ENCODE data around the gene SPG7.

The SPG7 gene

DNA sequence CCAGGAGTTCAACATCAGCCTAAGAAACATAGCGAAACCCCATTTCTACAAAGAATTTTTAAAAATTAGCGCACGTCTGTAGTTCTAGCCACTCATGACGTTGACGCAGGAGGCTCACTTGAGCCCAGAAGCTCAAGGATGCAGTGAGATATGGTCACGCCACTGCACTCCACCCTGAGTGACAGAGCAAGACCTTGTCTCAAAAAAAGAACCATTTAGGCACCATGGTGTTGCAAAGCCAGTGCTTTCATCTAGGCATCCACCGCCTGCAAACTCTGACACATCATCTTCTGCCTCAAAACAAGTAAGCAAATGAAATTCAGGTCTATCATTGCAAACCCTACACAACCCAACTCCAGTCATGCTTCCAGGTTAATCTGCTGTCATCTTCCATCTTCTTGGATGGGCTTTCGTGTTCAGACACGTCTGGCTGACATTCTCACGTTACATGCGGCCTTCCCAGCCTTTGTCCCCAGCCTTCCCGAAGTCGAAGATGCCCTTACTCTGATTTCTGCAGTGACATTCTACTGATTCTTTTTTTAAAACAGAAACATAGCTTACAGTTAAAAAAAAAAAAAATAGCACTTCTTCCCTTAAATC is 26.7 kb upstream of the SPG7 start:
- no peak overlapping the region for H3K9ac ChIP-seq (ENCODE audit: low read length)
- H4K12ac ChIP-seq (ENCODE audit: low read depth, low read length), result no peak overlapping the region
- H3K79me1 ChIP-seq (ENCODE audit: low read length), result no peaks in the 10 kb centered on the region
- H2BK12ac ChIP-seq (ENCODE audit: low read length), result no peak overlapping the region
- no peak overlapping the region for H3K27ac ChIP-seq (ENCODE audit: low read depth, low read length)
- peaks cover 43% of the 10 kb centered on the region for H3K79me2 ChIP-seq (ENCODE audit: control insufficient read depth, insufficient read depth, low read length, poor library complexity)
- H3K36me3 ChIP-seq (ENCODE audit: control insufficient read depth in 1 of 2, insufficient read depth in 2 of 2, low read length in 2 of 2), result peaks cover 0 to 6% of the 10 kb centered on the region in 2 experiments
- H3K4me2 ChIP-seq (ENCODE audit: low read length), result no peak overlapping the region
- H4K8ac ChIP-seq (ENCODE audit: low read depth, low read length), result no peak overlapping the region
- H3K4me1 ChIP-seq (ENCODE audit: control insufficient read depth in 1 of 2, insufficient read depth in 2 of 2, low read length in 2 of 2), result peaks cover 11 to 18% of the 10 kb centered on the region in 2 experiments
- peak overlapping the region; percentile 99 for H3K4ac ChIP-seq (ENCODE audit: low read depth, low read length)
- H3K18ac ChIP-seq (ENCODE audit: low read length), result no peak overlapping the region
- no peak overlapping the region for H3K23ac ChIP-seq (ENCODE audit: low read length)
- no peak overlapping the region for H4K91ac ChIP-seq (ENCODE audit: low read depth, low read length)
- H2AFZ ChIP-seq (ENCODE audit: insufficient read depth, low read length, poor library complexity), result no peak overlapping the region
- no peaks in the 10 kb centered on the region for H3K9me3 ChIP-seq (ENCODE audit: insufficient read depth, low read depth, low read length)
- H2AK5ac ChIP-seq (ENCODE audit: low read length), result no peak overlapping the region
- no peak overlapping the region for H3K14ac ChIP-seq (ENCODE audit: low read length)
- DNase-seq, result no peak
- no peak overlapping the region for H3K4me3 ChIP-seq (ENCODE audit: low read depth, low read length)
- no peak overlapping the region for H2BK120ac ChIP-seq (ENCODE audit: insufficient read depth, low read length, poor library complexity)
- no peaks in the 10 kb centered on the region for H3K27me3 ChIP-seq (ENCODE audit: insufficient read depth, low read length)
- WGBS (ENCODE audit: extremely low coverage, insufficient coverage, insufficient read length), result no CpG with 5 or more reads among the region's 13 CpGs
- no peak overlapping the region for H2BK5ac ChIP-seq (ENCODE audit: low read depth, low read length, poor library complexity)

GRCh38 chr16:89482150-89482816 is 25.9 kb upstream of the SPG7 start:
- Histone ChIP-seq H3K4me1 (ENCODE audit: control insufficient read depth in 1 of 2, insufficient read depth in 2 of 2, low read length in 2 of 2) (peaks cover 11 to 17% of the 10 kb centered on the region in 2 experiments), H2BK12ac (ENCODE audit: low read length) (no peak overlapping the region), H3K18ac (ENCODE audit: low read length) (no peak overlapping the region), H3K4me3 (ENCODE audit: low read depth, low read length) (no peak overlapping the region), H3K4ac (ENCODE audit: low read depth, low read length) (peak overlapping the region; percentile 85), H3K9me3 (ENCODE audit: insufficient read depth, low read depth, low read length) (no peaks in the 10 kb centered on the region), H3K27me3 (ENCODE audit: insufficient read depth, low read length) (no peaks in the 10 kb centered on the region), H3K27ac (ENCODE audit: low read depth, low read length) (no peak overlapping the region), H3K79me1 (ENCODE audit: low read length) (no peaks in the 10 kb centered on the region), H4K8ac (ENCODE audit: low read depth, low read length) (no peak overlapping the region), H2AFZ (ENCODE audit: insufficient read depth, low read length, poor library complexity) (no peak overlapping the region), H3K23ac (ENCODE audit: low read length) (no peak overlapping the region), H3K36me3 (ENCODE audit: control insufficient read depth in 1 of 2, insufficient read depth in 2 of 2, low read length in 2 of 2) (peaks cover 0 to 6% of the 10 kb centered on the region in 2 experiments), H2BK5ac (ENCODE audit: low read depth, low read length, poor library complexity) (no peak overlapping the region), H3K4me2 (ENCODE audit: low read length) (no peak overlapping the region), H2AK5ac (ENCODE audit: low read length) (no peak overlapping the region), H4K12ac (ENCODE audit: low read depth, low read length) (no peak overlapping the region), H4K91ac (ENCODE audit: low read depth, low read length) (no peak overlapping the region), H2BK120ac (ENCODE audit: insufficient read depth, low read length, poor library complexity) (no peak overlapping the region), H3K79me2 (ENCODE audit: control insufficient read depth, insufficient read depth, low read length, poor library complexity) (peaks cover 41% of the 10 kb centered on the region), H3K9ac (ENCODE audit: low read length) (no peak overlapping the region), H3K14ac (ENCODE audit: low read length) (no peak overlapping the region)
- WGBS (ENCODE audit: extremely low coverage, insufficient coverage, insufficient read length), result no CpG with 5 or more reads among the region's 14 CpGs
- no peak for DNase-seq

DNA sequence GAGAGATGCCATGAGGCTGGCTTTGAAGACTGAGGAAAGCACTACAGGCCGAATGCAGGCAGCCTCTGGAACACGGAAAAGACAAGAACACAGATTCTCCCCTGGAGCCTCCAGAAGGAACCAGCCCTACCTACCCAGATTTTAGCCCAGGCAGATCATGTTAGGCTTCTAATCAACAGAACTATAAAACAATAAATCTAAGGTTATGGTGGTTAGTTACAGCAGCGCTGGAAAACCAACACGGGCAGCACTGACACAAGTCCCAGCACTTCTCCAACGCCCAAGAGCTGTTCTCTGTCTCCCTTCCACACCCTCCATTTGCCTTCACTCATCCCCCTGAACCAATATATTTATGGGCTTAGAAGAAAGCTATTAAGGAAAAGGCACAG is 25.4 kb upstream of the SPG7 start:
- Histone ChIP-seq H4K91ac (ENCODE audit: low read depth, low read length) (no peak overlapping the region), H3K79me1 (ENCODE audit: low read length) (no peaks in the 10 kb centered on the region), H2AK5ac (ENCODE audit: low read length) (no peak overlapping the region), H3K9ac (ENCODE audit: low read length) (no peak overlapping the region), H4K8ac (ENCODE audit: low read depth, low read length) (no peak overlapping the region), H3K4me2 (ENCODE audit: low read length) (no peak overlapping the region), H2BK5ac (ENCODE audit: low read depth, low read length, poor library complexity) (no peak overlapping the region), H3K14ac (ENCODE audit: low read length) (no peak overlapping the region), H3K27ac (ENCODE audit: low read depth, low read length) (no peak overlapping the region), H4K12ac (ENCODE audit: low read depth, low read length) (no peak overlapping the region), H3K23ac (ENCODE audit: low read length) (no peak overlapping the region), H2BK12ac (ENCODE audit: low read length) (no peak overlapping the region), H3K18ac (ENCODE audit: low read length) (no peak overlapping the region), H3K4me1 (ENCODE audit: control insufficient read depth in 1 of 2, insufficient read depth in 2 of 2, low read length in 2 of 2) (peaks cover 11 to 17% of the 10 kb centered on the region in 2 experiments), H3K36me3 (ENCODE audit: control insufficient read depth in 1 of 2, insufficient read depth in 2 of 2, low read length in 2 of 2) (peaks cover 0 to 6% of the 10 kb centered on the region in 2 experiments), H2AFZ (ENCODE audit: insufficient read depth, low read length, poor library complexity) (no peak overlapping the region), H3K9me3 (ENCODE audit: insufficient read depth, low read depth, low read length) (no peaks in the 10 kb centered on the region), H3K4ac (ENCODE audit: low read depth, low read length) (peak overlapping the region; percentile 85), H3K4me3 (ENCODE audit: low read depth, low read length) (no peak overlapping the region), H3K27me3 (ENCODE audit: insufficient read depth, low read length) (no peaks in the 10 kb centered on the region), H2BK120ac (ENCODE audit: insufficient read depth, low read length, poor library complexity) (no peak overlapping the region), H3K79me2 (ENCODE audit: control insufficient read depth, insufficient read depth, low read length, poor library complexity) (peaks cover 42% of the 10 kb centered on the region)
- DNase-seq, result no peak
- WGBS (ENCODE audit: extremely low coverage, insufficient coverage, insufficient read length), result no CpG with 5 or more reads among the region's 5 CpGs

DNA sequence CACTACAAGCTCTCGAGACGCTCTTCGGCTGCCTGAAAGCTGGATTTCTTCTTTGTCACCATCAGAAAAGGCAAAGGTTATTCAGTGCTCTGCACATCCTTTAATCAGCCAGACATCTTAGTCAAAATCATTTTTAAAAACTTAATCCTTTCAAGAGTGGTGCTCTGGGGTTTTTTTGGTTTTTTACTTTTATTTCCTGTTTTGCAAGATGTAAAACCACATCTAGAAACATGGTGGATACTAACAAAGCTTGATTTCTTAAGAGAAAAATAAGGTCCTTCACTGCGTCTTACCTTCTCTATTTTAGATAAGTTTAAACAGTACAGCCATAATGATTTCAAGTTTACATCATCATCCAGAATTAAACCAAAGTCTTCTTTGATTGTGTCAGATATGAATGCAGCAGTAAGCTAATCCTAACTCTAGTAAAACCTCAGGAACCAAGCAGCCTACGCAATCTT is 24.1 kb upstream of the SPG7 start:
- Histone ChIP-seq H4K8ac (ENCODE audit: low read depth, low read length) (no peak overlapping the region), H3K36me3 (ENCODE audit: control insufficient read depth in 1 of 2, insufficient read depth in 2 of 2, low read length in 2 of 2) (peaks cover 0 to 6% of the 10 kb centered on the region in 2 experiments), H3K9me3 (ENCODE audit: insufficient read depth, low read depth, low read length) (no peaks in the 10 kb centered on the region), H3K27ac (ENCODE audit: low read depth, low read length) (no peak overlapping the region), H3K4me2 (ENCODE audit: low read length) (no peak overlapping the region), H3K4me1 (ENCODE audit: control insufficient read depth in 1 of 2, insufficient read depth in 2 of 2, low read length in 2 of 2) (peaks cover 5 to 13% of the 10 kb centered on the region in 2 experiments), H3K23ac (ENCODE audit: low read length) (no peak overlapping the region), H3K27me3 (ENCODE audit: insufficient read depth, low read length) (no peaks in the 10 kb centered on the region), H2BK12ac (ENCODE audit: low read length) (no peak overlapping the region), H2AFZ (ENCODE audit: insufficient read depth, low read length, poor library complexity) (no peak overlapping the region), H3K79me1 (ENCODE audit: low read length) (no peaks in the 10 kb centered on the region), H2AK5ac (ENCODE audit: low read length) (no peak overlapping the region), H3K9ac (ENCODE audit: low read length) (no peak overlapping the region), H4K91ac (ENCODE audit: low read depth, low read length) (no peak overlapping the region), H3K4ac (ENCODE audit: low read depth, low read length) (peak overlapping the region; percentile 82), H2BK120ac (ENCODE audit: insufficient read depth, low read length, poor library complexity) (no peak overlapping the region), H3K79me2 (ENCODE audit: control insufficient read depth, insufficient read depth, low read length, poor library complexity) (peaks cover 38% of the 10 kb centered on the region), H3K4me3 (ENCODE audit: low read depth, low read length) (no peak overlapping the region), H4K12ac (ENCODE audit: low read depth, low read length) (no peak overlapping the region), H3K18ac (ENCODE audit: low read length) (no peak overlapping the region), H3K14ac (ENCODE audit: low read length) (no peak overlapping the region), H2BK5ac (ENCODE audit: low read depth, low read length, poor library complexity) (no peak overlapping the region)
- whole genome bisulfite sequencing (ENCODE audit: extremely low coverage, insufficient coverage, insufficient read length), result no CpG with 5 or more reads among the region's 5 CpGs
- DNase-seq, result no peak

Data from trophoblast cell (in vitro differentiated cells and primary cell).